HG03039 (cell line): ENCODE data around the gene ZDHHC14.
"Not testable (repeated sequence)": the region's sequence is repeated elsewhere in the genome, so short reads cannot be mapped to it uniquely, and the experiment has no call there.

Experiments
- ATAC-seq: cut with Tn5 transposase; IDR thresholded peaks from one replicate; pipeline ENCODE4 v1.9.1; 2021; ENCODE audit warnings: mild to moderate bottlenecking, moderate library complexity; ENCODE audit not compliant: unreplicated experiment

ZDHHC14 gene

DNA sequence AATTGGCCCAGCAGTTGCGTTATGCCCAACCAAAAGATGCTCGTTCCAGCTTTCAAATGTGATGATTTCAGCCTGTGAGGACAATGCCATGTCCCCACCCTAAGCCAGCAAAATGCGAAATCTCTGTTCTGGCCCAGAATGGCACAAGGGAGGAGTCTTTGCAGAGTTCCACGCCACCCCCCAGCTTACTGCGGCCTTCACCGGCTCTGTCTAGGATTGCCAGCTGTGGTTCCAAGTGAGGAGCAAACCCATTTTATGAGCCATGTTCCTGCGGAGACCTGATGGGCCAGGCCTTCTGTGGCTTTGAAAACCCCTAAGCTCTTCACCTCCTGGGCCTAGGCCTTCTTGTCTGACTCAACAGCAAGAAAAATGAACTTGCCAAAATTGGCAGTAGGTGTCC lies 295.3 kb downstream of the ZDHHC14 start:
- no peak for ATAC-seq

DNA sequence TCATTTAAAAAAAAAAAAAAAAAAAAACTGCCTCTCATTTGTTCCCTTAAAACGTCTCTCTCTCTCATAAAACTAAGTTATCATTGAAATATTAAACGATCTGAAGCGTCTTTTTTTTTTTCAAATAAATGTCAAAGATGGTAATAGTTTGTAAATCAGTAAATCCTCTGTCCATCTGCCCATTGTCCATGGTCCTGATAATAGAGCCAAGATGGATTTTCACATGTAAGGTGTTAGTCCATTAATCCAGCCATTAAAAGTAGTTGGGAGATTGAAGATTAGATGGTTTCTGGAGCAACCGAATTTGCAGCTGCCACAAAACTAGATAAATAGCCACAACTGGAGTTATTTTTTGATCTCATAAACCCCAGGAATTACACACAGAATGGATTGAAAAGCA lies 296.2 kb downstream of the ZDHHC14 start:
- no peak for ATAC-seq

DNA sequence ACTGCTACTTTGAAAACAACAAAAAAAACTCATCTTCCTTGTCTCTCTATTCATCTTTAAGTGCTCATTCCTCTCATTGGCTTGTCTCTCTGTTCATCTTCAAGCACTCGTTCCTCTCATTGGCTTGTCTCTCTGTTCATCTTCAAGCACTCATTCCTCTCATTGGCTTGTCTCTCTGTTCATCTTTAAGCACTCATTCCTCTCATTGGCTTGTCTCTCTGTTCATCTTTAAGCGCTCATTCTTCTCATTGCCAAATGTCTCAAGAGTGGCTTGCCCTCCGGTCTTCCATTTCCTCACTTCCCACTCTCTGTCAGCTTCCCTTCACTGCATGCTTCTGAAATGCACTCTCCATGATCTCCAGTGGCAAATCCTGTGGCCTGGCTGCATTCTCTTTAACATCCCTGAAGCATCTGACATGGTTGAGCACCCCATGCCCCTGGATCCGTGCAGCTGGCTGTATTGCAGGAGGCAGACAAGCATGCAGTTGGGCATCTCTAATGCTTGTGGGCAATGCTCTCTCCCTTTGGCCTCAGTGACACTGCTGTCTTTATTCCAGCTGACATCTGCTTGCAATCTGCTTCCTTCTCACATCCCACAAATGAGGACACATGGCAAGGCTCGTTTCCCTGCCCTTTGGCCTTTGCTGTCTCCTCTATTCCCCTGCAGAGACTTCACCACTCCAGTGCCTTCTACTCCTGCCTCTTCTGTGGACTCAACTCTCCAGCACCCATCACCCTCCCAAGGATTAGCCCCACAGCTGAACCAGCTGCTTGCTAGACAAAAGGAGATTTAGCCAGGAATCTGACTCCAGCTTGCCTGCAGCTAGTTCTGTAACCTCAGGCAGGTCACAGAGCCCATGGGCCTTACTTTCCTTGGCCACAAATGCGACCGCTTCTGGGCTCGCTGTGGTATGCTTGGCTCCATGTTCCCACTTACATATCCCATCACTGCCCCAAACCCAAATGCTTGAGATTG lies 298.9 kb downstream of the ZDHHC14 start:
- no peak for ATAC-seq

DNA sequence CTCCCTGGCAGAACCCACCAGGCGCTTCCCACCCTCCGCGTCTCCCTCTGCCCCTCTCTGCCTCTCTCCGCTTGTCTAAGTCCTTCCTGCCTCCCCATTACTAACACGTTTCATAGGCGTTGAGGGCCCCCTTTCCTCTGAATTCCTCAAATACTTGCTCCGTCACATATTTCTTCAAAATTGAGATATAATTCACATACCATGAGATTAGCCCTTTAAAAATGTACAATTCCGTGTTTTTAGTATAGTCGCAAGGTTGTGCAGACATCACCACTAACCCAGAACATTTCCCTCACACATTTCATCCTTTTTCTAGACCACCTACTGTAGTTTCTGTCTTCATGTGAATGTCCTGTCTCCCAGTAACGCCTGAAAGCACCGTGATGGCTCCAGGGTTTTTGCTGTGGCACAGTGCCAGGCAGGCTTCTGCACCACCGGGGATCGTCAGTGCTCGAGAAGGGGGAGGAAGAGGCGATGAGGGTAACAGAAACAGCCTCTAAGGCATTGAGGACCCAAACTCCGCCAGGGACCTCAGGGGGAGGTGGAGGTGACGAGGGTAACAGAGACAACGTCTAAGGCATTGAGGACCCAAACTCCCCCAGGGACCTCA lies 300.2 kb downstream of the ZDHHC14 start:
- no peak for ATAC-seq

DNA sequence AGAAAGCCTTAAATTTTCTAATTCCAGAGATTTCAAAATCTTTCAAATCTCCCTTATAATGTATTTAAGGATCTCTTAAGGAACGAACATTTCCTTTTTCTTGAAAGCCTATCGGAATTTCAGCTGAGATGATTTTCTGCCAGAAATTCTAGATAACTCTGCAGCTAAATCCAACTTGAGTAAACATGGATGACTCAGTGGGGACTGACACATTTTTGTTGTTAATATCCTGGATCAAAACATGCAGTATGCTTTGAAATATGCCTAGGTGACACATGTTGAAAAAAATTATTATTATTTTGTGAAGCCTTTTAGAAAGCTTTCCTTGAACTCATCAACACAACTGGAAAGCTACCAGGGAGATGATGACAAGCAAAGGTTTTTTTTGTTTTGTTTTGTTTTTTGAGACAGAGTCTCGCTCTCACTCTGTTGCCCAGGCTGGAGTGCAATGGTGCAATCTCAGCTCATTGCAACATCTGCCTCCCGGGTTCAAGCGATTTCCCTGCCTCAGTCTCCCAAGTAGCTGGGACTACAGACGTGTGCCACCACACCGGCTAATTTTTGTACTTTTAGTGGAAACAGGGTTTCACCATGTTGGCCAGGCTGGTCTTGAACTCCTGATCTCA lies 302.0 kb downstream of the ZDHHC14 start:
- ATAC-seq = no peak

DNA sequence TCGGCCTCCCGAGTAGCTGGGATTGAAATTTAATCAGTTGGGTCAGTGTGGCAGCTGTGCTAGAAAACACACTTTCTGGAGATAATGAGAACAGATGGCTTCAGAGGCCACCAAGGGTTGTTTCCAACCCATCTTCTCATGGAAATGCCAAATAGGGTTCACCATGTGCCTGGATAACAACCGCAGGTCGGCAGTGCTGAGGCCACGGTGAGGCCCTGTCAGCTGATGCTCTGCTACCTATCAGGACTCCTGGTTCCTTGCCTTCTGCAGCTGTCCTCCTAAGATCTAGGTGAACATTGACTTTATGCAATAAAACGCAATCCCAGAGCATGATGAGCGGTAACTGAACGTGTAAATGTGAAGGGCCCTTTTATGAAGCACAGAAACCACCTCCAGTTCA lies 302.7 kb downstream of the ZDHHC14 start:
- no peak for ATAC-seq

DNA sequence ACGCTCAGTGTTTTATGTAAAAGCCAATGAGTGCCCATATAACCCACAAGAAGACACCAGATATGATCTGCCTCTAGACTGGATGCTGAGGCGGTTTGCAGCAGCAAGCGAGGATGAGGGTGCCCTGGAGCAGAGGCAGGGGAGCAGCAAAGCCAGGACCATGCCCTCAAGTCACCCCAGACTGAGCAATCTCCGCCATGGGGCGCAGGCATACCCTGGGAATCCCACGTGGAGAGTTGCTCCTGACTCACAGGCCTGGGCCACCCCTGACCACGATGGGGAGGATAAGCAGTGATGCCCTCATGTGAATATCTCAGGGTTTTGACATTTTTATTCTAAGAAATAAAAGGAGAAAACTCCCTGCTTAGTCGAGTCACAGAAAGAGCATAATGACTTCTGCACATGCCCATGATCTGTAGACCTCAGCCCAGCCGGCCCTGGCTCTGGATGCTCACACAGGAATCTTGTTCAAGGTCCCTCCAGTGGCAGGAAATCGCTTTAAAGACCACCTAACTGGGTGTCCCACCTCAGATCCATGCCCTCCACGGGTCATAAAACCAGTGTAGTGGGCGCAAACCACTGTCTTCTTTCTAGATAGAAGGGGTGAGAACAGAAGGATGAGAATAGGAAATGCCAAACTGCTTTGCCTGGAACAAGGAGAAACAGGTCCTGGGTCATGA lies 303.8 kb downstream of the ZDHHC14 start:
- no peak for ATAC-seq

DNA sequence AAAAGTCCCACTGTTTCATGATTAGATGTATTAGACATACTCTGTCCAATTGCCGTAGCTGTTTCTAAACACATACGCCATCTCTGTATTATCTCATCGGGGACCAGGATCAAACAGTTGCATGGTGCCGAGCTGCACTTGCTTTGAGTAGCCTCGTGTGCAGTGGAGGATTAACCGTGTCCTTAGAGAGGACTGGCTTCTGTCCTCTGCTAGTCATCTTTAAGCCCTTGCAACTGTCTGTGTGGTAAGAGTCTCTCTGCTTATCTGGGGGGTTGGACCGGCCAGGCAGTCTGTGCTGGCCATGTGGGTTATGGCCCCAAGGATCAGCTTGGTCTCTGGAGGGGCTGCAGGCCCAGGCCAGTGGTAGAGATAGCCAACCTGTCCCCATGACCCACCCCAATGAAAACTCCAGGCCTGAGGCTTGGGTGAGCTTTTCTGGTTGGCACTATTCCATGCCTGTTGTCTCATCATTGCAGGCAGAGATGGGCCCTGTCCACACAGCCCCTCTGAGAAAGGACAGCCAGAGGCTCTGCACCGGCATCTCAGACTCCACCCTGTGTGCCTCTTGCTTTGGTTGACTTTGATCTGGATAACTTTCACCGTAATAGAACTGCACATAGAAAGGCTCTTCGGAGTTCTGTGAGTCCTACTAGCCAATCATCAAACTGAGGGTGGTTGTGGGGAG lies 304.7 kb downstream of the ZDHHC14 start:
- ATAC-seq = no peak

DNA sequence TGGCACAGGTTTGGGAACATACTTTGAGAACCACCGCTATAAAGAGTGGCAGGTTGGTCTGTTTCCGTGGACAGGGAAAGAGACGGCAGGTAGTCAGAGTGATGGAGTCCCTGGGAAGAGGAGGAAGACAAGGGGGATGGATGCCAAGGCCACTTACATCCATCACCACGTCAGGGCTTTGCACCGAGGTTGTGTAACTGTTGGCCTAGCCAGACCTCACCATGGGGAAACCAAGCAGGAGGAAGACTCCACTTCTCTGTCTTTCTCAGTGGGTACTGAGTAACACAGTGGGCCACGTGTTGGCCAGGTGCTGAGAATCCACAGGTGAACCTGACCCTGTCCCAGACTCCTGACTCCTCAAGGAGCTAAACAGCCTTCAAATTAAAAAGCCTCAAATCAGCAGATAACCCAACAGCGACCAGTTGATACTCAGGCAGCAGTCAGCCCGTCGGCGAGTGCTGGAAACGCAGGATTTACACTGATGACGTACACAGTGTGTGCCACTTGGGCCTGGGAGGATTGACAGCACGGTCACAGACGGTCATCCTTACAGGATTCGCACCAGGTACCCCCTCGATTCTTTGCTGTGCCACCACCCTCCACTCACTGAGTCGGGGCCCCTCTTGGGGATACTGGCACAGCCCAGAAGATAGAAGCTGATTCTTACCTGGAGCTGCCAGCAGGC lies 307.4 kb downstream of the ZDHHC14 start:
- ATAC-seq = no peak

DNA sequence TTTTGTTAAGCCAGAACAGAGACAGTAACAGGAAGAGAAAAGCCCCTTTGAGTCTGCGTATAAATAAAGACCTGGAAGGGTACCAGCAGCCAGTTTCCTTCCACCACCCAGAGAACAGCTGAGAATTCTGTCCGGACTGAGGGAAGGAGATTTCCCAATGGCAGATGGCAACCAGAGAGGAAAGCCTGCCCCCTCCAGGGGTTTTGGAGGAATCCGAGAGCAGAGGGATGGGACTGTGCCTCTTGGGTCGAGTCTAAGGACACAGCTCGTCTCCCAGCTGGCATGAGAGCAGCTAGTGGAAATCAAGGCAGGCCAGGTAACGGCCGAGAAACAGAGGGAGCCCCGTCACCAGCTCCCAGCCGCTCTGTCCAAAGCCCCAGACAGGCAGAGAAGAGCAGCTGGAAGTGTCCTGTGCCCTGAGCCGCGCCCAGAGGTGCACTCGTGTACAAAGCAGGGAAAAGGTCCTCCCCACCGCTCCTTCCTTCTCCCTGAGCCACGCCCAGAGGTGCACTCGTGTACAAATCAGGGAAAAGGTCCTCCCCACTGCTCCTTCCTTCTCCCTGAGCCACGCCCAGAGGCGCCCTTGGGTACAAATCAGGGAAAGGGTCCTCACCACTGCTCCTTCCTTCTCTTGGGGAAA lies 308.1 kb downstream of the ZDHHC14 start:
- no peak for ATAC-seq

DNA sequence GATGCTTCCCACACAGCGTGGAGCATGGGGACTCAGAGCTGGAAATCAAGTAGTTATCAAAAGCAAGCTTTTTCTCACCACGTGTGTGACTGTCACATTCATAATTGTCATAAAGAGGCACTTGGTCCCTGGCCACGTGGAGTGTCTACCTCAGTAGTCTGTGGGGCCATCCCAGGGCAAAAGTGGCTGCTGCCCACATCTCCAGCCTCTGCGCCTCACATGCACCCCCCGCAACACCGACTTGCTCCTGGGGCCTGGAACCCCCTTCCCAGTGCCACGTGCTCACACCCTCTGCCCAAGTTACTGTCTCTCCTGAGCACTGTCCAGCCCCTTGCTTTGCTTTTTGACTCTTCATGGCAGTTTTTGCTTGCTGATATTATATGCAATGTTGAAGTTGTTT lies 308.9 kb downstream of the ZDHHC14 start:
- no peak for ATAC-seq

DNA sequence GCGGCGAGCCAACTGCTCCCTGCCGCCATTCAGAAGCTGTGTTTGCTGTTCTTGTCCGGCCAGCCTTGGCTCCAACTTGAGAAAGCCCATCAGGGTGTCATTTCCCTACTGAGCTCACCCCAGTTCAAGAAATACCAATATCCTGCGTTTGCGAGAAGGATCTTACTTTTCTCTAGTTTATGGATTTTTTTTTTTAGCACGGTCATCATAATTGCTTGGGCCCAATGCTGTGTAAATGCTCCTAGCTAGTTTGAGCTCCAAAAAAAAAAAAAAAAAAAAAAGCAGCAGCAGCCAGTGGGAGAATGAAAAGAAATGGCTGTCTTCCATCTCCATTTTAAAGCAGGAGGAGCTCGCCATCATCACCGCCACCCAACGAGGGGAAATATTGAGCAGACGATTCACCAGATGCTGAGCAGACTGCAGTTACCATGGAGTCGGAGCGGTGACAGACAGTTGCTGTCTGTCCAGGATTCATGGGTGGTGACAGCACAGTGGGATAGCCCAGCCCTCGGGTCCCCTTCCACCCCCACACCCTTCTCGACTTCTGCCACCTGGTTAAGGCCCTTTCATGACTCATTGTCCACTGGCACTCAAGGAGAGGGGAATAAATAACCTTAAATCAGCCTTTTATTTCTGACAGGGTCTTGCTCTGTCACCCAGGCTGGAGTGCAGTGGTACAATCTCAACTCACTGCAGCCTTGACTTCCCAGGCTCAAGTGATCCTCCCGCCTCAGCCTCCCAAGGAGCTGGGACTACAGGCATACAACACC lies 309.6 kb downstream of the ZDHHC14 start:
- ATAC-seq = no peak

DNA sequence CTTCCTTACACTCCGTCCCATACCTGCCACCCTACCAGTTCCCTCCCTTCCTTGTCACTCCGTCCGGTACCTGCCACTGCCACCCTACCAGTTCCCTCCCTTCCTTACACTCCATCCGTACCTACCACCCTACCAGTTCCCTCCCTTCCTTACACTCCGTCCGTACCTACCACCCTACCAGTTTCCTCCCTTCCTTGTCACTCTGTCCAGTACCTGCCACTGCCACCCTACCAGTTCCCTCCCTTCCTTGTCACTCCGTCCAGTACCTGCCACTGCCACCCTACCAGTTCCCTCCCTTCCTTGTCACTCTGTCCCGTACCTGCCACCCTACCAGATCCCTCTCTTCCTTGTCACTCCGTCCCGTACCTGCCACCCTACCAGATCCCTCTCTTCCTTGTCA lies 310.6 kb downstream of the ZDHHC14 start:
- not testable (repeated sequence) for ATAC-seq

DNA sequence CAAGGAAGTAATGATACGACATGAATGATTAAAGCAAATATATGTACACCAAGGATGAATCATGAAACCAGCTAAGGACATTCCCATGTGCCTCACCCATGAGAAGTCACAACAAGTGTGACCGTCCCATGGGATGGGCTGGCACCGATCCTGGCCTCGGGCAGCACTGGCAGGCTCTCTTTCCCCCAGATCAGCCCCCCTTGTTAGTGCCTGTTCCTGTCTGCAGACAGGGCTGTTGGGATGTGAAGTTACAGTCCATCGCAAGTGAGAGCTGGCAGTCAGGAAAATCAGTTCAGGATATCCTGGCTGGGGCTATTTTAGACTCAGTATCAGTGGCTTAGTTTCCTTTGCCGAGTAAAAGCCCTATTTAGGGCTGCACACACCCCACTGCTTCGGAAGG lies 312.9 kb downstream of the ZDHHC14 start:
- ATAC-seq = no peak

DNA sequence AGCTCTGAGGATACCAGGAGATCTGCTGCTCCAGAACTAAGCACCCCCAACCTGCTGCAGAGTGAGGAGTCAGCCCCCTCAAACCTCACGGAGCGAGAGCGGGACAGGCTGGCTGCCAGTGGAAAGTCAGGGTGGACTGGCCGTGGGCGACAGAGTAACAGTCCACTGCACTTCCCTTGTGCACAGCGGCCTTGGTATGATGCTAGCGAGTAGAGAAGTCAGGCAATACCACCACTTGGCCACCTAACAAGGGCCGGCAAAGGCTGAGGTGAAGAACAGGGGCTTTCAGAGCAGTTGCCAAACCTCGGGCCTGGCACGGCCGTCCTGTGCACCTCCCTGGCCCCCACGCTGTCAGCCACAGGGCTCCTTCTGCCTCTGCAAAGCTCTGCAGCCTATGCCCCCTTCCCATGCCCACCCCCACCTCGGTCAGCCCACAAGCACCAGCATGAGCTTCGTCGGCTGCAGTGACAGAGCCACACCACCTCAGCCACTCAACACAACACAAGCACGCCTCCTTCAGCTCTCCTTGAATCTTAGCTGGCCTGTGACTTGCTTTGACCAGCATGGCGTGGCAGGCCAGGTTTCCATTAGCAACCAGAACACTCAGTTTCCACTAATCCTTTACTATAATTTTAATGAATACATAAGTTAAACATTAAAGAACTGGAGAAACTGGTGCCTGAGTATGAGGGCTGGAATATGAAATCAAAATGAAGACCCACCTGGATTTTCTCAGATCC lies 314.5 kb downstream of the ZDHHC14 start:
- ATAC-seq = no peak

DNA sequence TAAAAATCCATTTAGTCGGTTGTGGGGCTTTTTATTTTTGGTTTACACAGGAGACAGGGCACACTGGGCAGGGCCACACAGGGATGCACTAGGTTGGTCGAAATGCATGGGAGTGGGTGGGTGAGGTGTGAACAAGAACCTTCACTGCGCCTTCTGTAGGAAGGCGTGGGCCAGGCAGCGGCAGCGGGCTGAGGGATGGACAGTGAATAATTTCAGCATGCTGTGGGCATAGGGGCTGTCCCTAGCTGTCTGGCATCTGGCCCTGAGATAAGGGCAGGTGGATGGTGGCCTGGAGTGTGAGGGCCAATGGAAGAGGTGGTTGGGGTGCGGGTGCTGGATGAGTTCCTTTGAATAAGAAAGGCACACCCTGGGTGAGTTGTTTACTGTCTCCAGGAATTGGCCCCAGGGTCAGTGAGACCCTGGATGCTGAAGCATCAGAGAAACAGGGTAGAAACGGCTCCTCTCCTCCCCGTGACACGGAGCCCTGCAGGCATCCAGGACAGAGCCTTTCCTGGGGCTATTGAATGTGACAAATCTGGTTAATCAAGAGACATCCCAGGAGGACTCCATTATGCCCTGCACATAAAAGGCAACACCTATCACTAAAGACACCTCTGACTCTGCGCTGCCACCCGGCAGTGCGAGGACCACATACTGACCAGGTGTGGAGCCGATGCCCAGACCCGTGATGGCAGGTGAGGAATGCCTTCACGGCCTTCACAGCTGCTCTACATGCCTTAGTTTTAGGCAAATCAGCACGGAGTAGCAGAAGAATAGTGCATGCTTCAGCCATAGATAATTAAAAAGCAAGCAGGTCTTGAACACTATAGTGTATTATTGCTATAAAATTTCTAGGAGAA lies 319.0 kb downstream of the ZDHHC14 start:
- no peak for ATAC-seq

DNA sequence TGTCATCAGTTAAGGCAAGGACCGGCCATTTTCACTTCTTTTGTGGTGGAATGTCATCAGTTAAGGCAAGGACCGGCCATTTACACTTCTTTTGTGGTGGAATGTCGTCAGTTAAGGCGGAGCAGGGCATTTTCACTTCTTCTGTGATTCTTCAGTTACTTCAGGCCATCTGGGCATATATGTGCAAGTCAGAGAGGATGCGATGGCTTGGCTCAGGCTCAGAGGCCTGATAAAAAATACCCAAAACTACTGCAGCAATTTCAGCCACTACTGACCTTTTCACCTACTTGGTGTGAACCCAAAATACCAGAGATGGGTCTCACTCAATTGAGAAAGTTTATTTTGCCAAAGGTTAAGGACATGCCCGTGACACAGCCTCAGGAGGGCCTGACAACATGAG lies 325.4 kb downstream of the ZDHHC14 start:
- not testable (repeated sequence) for ATAC-seq
